Aorta (tissue), 5 donors: Measurements from ENCODE around the gene TIMM22. TPM values are rescaled to one million over a fixed set of nuclear protein-coding genes. Genes with fewer than 3 reads are reported as not detected.

Source experiments
- ATAC-seq: fragments of 200-7000 bp; cut with Tn5 transposase; one replicate; pipeline ENCODE4 v1.9.1; 2022; ENCODE audit warnings: moderate library complexity; ENCODE audit not compliant: low FRiP score
- DNase-seq, 2 donors: peaks; one replicate each; pipeline ENCODE4 v3.0.0-alpha.2; 2020
- H3K27ac ChIP-seq, 2 donors: one replicate each; pipeline ENCODE4 v1.5.1; 2013; ENCODE audit warnings: low read length in 2 of 2, mild to moderate bottlenecking in 2 of 2, moderate library complexity in 2 of 2, control low read depth in 1 of 2, inconsistent platforms in 1 of 2, low read depth in 1 of 2
- H3K27me3 ChIP-seq, 2 donors: one replicate each; pipeline ENCODE4 v1.6.1; 2013; ENCODE audit warnings: control low read depth in 1 of 2, low read length in 1 of 2, mild to moderate bottlenecking in 1 of 2, moderate library complexity in 1 of 2; ENCODE audit not compliant: insufficient read depth in 2 of 2, control insufficient read depth in 1 of 2
- H3K36me3 ChIP-seq, 2 donors: one replicate each; pipeline ENCODE4 v1.6.1; 2013; ENCODE audit warnings: control low read depth in 1 of 2, low read length in 1 of 2, mild to moderate bottlenecking in 1 of 2; ENCODE audit not compliant: insufficient read depth in 2 of 2, control insufficient read depth in 1 of 2
- H3K4me1 ChIP-seq, 2 donors: one replicate each; pipeline ENCODE4 v1.6.1; 2013; ENCODE audit warnings: low read length in 2 of 2, control low read depth in 1 of 2, mild to moderate bottlenecking in 1 of 2, moderate library complexity in 1 of 2; ENCODE audit not compliant: insufficient read depth in 2 of 2, control insufficient read depth in 1 of 2
- H3K4me3 ChIP-seq, 2 donors: one replicate each; pipeline ENCODE4 v1.5.1; 2013; ENCODE audit warnings: low read length in 2 of 2, control low read depth in 1 of 2, mild to moderate bottlenecking in 1 of 2
- H3K9me3 ChIP-seq: one replicate; pipeline ENCODE4 v1.6.1; 2013; ENCODE audit warnings: mild to moderate bottlenecking, low read length; ENCODE audit not compliant: control insufficient read depth
- whole genome bisulfite sequencing, 2 donors: extraction: QIAGEN DNeasy Blood & Tissue Kit; methylation state at CpG; one replicate each; pipeline ENCODE4 v1.1.7; 2013; 5-methylcytosine and 5-hydroxymethylcytosine counted together
- intact Hi-C, 2 donors: fragments of 100-400 bp; cut with DNase I; formaldehyde crosslinking; loops; one replicate each; pipeline versions ENCODE4 v1.14.2 to v1.15.0; 2022
- polyA plus RNA-seq, 2 donors: library from polyadenylated mRNA; stranded (reverse); fragments of 200-250 nt; gene quantifications; one replicate each; pipeline ENCODE4 v1.2.3, GENCODE V29; 2013
- total RNA-seq, 2 donors: library from RNA; stranded (reverse); fragmentation: NEBNext Ultra II Directional; extraction: Animal tissue kit (Norgen Biotek cat#: 25700); gene quantifications; one replicate each; pipeline ENCODE4 v1.2.1, GENCODE V29; 2021
- donor health status: healthy with polysubstance abuse.
- donor health status: Bipolar disorder and iron deficiency.
- donor health status: DM: no; HTN: no; CAD: no.
- donor health status: DM: no; HTN: no; CAD: no.
- donor health status: DM: yes; HTN: yes; CAD: no.

Gene TIMM22
- total and polyA plus RNA-seq, 4 donors: 7.7 to 9.1 (median 8.8) TPM

DNA sequence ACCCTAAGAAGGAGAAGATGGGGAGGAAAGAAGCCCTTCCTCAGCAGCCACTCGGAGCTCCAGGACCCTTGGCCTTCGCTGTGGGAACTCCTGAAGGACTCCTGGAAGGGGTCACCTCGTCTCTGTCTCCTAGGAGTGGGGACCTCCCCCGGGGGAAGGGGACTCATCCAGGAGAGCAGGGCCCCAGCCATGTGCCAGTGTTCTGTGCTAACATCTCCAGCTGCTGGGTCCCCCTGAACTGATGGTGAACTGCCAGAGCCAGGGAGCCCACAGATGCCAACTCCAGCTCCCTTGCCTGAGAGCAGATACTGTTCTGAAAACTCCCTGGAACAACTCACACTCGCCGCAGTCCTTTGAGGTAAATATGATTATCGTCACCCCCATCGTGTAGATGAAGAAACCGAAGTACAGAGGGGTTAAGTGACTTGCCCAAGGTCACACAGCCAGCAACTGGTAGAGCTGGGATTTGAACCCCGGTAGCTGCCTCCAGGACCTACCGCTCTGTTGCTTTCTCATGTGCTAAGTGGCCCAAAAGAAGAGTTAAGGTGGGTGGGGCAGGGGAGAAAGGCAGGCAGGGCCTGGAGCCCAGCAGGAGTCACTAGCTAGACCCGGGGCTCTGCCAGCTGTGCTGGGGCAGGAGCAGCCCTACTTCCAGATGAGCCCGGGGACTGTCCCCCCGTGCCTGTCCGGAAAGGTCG lies 10.5 kb downstream of the TIMM22 start:
- intact Hi-C loops: loop anchor here (5.0 to 10.0 kb wide), 2 partner anchors 40 to 97 kb away; no protein-coding TSS in a partner anchor

DNA sequence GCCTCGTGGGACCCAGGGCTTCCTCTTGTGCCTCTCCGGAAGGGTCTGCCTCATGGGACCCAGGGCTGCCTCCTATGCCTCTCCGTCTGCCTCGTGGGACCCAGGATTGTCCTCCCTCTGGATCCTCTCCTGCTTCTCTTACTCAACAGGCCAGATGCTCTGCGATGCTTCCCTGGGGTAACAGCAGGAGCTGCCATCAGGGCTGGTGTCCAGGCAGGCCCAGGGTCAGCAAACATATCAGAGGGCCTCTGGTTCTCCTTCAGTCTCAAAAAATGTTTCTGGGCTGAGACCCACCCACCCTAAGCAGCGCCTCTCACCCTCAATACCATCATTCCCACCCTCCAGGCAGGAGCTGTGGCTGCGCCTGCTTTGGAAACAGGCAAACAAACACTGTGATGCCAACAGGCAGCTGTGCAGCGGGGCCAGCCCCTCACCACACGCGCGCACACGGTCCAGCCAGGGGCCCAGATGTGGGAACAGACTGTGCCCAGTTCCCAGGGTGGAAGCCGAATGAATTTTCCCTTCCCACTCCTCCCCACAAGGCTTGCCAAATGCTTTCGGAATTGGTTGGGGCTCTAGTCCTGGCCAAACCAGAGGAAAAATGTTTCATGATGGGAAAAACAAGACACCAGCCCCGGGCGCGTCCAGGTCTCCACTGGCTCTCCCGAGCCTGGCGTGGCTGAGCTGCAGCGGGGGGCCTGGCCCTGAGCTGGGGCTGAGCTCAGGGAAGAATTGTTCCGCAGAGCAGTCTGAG lies 11.3 kb downstream of the TIMM22 start:
- peak; percentile 74 to 87 for DNase-seq
- Histone ChIP-seq H3K4me1 (peaks cover 0 to 5% of the 10 kb centered on the region in 2 donors), H3K4me3 (no peak overlapping the region)

More for the DNA sequence above, 10.5 kb downstream of the TIMM22 start:
- WGBS, 2 donors: 61 to 66% methylated on average over 16 of the region's 16 CpGs
- H3K36me3 ChIP-seq: peaks cover 0 to 2% of the 10 kb centered on the region in 2 donors
- no peaks in the 10 kb centered on the region for H3K9me3 ChIP-seq
- H3K27ac ChIP-seq: peak overlapping the region; percentile 36 to 41
- no peak for ATAC-seq
- H3K4me1 ChIP-seq: peaks cover 0 to 5% of the 10 kb centered on the region in 2 donors
- H3K27me3 ChIP-seq: no peaks in the 10 kb centered on the region
- no peak overlapping the region for H3K4me3 ChIP-seq
- no peak for DNase-seq

DNA sequence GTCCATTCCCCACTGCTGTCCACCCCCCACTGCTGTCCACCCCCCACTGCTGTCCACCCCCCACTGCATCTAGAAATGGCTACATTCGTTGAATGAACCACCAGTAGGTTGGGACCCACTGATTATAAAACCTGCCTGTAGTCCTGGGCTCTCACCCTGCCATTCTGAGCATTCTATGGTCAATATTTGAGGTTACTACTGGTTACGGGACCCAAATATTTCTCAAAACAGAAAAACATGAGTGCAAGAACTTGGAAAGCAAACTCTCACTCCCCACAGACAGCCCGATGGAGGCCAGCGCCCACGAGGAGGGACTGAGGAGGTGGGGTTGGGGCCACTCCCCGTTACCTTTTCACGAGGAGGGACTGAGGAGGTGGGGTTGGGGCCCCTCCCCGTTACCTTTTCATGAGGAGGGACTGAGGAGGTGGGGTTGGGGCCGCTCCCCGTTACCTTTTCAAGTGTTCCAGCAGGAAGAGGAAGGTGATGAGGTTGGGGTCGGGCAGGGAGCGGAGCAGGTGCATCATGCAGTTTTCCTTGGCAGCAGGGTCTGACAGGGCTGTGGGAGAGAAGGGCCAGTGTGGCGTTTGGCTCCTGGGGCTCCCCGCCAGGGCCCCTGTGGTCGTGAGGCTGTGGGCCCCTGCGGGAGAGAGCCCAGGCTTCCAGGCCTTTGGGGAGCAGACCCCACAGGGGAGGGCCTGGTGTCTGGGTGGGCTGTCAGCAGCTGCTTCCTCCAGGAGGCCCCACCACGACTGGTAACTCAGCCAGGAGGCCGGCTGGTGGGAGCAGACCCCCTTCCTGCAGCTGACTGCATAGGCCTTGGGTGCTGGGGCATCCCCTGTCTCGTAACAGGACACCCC lies 12.5 kb downstream of the TIMM22 start:
- intact Hi-C loops: loop anchor here (5.0 to 10.0 kb wide), 2 partner anchors 38 to 95 kb away; no protein-coding TSS in a partner anchor
- Histone ChIP-seq H3K4me1 (peaks cover 0 to 5% of the 10 kb centered on the region in 2 donors), H3K36me3 (peaks cover 0 to 2% of the 10 kb centered on the region in 2 donors), H3K4me3 (no peak overlapping the region), H3K9me3 (no peaks in the 10 kb centered on the region), H3K27ac (peak overlapping the region in 1 of 2 donors; percentile 9), H3K27me3 (no peaks in the 10 kb centered on the region)
- 64 to 68% methylated on average over 18 to 19 of the region's 19 CpGs for WGBS, 2 donors
- no peak for ATAC-seq
- peak; percentile 42 to 70 for DNase-seq

More for the DNA sequence above, 11.3 kb downstream of the TIMM22 start:
- H3K36me3 ChIP-seq: peaks cover 0 to 2% of the 10 kb centered on the region in 2 donors
- no peaks in the 10 kb centered on the region for H3K9me3 ChIP-seq
- peak; percentile 80 for ATAC-seq
- no peaks in the 10 kb centered on the region for H3K27me3 ChIP-seq
- 5 to 8% methylated on average over 20 to 21 of the region's 21 CpGs for WGBS, 2 donors
- peak overlapping the region; percentile 36 to 82 for H3K27ac ChIP-seq
- intact Hi-C loops: loop anchor here (5.0 to 10.0 kb wide), 2 partner anchors 39 to 97 kb away; no protein-coding TSS in a partner anchor

DNA sequence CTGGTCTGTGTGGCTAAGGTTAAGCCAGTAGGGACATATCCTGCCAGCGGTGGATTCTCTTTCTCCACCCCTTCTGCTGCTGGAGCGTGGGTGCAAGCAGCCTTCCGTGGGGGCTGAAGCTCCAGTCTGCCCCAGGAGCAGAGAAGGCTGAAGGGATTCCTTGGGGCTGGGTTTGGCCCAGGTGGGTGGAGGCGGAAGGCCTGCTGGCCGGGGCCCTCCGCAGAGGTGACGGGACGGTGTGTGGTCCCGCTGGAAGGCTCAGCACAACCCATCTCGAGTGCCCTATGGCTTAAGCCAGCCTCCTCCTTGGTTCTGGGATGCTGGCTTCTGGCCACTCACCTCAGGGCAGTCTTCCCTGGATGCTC lies 13.1 kb downstream of the TIMM22 start:
- H3K36me3 ChIP-seq: peaks cover 0 to 2% of the 10 kb centered on the region in 2 donors

DNA sequence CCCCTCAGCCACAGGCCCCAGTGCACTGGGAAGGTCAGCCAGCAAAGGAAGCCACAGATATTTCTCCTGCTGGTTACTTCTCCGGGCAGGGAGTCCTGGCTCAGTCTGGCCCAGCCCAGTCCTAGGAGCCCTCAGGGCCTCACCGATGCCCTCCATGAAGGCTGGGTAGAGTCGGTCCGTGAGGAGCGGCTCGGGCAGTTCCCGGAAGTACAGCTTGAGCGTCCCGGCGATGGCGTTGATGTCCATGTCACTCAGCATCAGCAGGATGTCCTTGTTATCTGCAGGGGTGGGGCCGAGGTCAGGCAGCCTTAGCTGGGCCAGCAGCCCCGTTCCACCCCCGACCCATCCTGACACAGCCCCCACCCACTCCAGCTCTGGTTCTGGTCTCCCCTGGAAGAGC lies 13.7 kb downstream of the TIMM22 start:
- no peak overlapping the region for H3K27ac ChIP-seq
- peaks cover 0 to 2% of the 10 kb centered on the region in 2 donors for H3K36me3 ChIP-seq
- no peak overlapping the region for H3K4me3 ChIP-seq
- no peaks in the 10 kb centered on the region for H3K27me3 ChIP-seq
- DNase-seq (peak in 1 of 2 donors; percentile 46), ATAC-seq (no peak)
- H3K9me3 ChIP-seq: no peaks in the 10 kb centered on the region
- H3K4me1 ChIP-seq: peaks cover 0 to 3% of the 10 kb centered on the region in 2 donors
- 80 to 83% methylated on average over 14 of the region's 14 CpGs for WGBS, 2 donors
- intact Hi-C loops: no loop called here

More for the DNA sequence above, 13.1 kb downstream of the TIMM22 start:
- DNase-seq (no peak), ATAC-seq (no peak)
- WGBS, 2 donors: 73 to 75% methylated on average over 10 of the region's 10 CpGs
- H3K27ac ChIP-seq: peak overlapping the region in 1 of 2 donors; percentile 9
- H3K4me3 ChIP-seq: no peak overlapping the region
- peaks cover 0 to 5% of the 10 kb centered on the region in 2 donors for H3K4me1 ChIP-seq
- H3K27me3 ChIP-seq: no peaks in the 10 kb centered on the region
- intact Hi-C loops: no loop called here
- no peaks in the 10 kb centered on the region for H3K9me3 ChIP-seq

DNA sequence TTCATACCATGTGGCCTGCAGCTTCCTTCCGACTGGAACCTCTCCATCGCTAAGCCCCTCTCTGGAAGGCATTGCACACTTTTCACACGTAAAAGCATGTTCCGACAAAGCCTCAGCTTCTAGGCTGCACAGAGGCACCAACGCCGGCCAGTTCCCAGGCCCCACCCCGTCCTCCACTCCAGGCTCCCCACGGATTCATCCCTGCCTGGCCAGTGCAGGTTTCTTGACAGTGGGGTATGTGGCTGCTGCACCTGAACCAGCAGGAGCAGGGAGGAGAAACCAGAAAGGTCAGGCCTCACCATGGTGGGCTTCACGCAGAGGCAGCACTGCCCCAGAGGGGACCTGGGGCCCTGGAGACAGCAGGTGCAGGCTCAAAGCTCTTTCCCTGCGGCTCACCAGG lies 14.2 kb downstream of the TIMM22 start:
- Histone ChIP-seq H3K4me1 (peaks cover 0 to 3% of the 10 kb centered on the region in 2 donors), H3K9me3 (no peaks in the 10 kb centered on the region), H3K27me3 (no peaks in the 10 kb centered on the region), H3K36me3 (peaks cover 0 to 2% of the 10 kb centered on the region in 2 donors), H3K27ac (no peak overlapping the region), H3K4me3 (no peak overlapping the region)
- DNase-seq (peak in 1 of 2 donors; percentile 19), ATAC-seq (no peak)
- intact Hi-C loops: no loop called here
- 81 to 87% methylated on average over 10 of the region's 10 CpGs for WGBS, 2 donors

DNA sequence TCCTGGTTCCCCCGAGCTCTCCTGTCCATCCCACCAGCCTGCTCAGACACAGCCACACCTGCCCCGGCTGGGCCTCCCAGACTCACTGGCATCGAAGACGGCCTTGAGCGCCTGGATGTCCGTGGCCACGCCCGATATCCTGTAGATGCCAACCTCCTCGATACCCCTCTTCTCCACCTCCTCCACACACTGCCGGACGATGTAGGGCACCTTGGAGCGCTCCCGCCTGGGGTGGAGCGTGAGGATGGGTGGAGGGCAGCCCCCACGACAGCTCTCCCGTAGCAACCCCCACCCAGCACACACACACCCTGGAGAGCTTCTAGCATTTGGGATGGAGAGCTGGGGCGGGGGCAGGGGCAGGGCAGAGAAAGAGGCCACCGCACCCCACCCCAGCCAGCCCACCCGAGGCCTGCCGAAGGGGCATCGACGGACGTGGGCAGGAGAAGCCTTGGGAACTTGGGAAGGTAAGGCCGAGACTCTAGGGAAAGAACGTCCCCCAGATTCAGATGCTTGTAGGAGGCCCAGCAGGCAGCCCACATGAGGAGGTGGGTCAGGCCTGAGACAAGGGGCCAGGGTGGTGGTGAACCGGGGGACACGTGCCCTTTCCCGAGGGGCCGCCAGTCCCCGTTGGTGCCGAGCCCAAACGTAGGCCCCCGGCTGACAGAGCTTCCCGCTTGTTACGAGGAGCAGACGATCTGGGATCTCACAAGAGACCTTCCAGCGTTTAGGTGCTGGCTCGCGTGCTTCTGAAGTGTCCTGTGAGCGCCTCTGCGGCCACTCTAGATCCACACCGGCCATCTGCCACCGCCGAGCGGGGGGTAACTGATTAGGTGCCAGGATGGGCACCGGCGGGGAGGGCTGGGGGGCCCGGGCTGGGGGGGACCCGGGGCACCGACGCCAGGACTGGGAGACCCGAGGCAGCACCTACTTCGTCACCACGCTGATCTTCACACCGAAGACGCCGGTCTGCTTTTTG lies 15.1 kb downstream of the TIMM22 start:
- no peak overlapping the region for H3K4me3 ChIP-seq
- no peaks in the 10 kb centered on the region for H3K27me3 ChIP-seq
- WGBS, 2 donors: 80 to 85% methylated on average over 56 to 57 of the region's 57 CpGs
- H3K9me3 ChIP-seq: no peaks in the 10 kb centered on the region
- H3K36me3 ChIP-seq: peaks cover 0 to 2% of the 10 kb centered on the region in 2 donors
- intact Hi-C loops: no loop called here
- DNase-seq (peak in 1 of 2 donors; percentile 75), ATAC-seq (no peak)
- H3K27ac ChIP-seq: no peak overlapping the region
- H3K4me1 ChIP-seq: peaks cover 0 to 3% of the 10 kb centered on the region in 2 donors
